Brain pericyte (primary cell): ENCODE measurements around the gene INO80C.
A peak's percentile ranks its signal among the peaks of the same experiment; 100 is the strongest.

ENCODE experiments used
- DNase-seq: peaks from one replicate; pipeline ENCODE4 v3.0.0-alpha.2; 2012; ENCODE audit warnings: low read depth, low spot score

INO80C gene, protein sequence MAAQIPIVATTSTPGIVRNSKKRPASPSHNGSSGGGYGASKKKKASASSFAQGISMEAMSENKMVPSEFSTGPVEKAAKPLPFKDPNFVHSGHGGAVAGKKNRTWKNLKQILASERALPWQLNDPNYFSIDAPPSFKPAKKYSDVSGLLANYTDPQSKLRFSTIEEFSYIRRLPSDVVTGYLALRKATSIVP

DNA sequence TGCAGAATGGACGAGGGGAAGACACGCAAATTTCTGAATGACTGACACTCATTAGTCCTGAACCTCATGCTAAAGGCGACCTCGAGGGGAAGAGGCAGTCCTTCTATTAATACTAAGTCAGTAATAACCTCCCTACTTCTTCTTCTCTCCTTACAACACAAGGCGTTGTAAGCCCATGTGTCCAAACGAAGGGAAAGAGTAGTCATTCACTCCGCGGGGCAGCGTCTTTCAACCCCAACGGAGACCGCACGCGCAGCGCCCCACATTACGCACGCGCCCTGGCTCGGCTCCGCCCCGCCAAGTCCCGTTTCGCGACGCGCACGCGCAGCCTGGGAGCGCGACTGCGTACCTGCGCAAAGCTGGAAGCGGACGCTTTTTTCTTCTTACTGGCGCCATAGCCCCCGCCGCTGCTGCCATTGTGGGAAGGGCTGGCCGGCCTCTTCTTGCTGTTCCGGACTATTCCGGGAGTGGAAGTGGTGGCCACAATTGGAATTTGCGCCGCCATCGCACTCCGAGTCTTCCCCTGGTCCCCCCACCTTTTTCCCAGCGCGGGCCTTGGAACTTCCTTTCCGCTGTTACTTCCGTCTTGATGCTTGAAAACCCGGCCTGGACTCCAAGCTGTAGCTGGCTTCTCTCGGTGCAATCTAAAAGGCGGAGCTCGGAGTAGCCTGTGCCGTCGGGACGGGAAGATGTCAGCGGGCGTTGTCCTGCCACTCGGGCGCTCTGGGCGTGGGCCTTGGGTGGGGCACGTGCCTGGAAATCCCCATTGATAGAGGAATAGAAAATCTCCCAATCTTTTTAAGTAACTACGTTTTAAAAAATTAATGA is at the start of gene INO80C:
INO80C (minus strand) TSS at position 591 of the 828 bp plus-strand sequence; CDS start at position 505, 86 bp downstream.
- DNase-seq: peak; percentile 94

DNA sequence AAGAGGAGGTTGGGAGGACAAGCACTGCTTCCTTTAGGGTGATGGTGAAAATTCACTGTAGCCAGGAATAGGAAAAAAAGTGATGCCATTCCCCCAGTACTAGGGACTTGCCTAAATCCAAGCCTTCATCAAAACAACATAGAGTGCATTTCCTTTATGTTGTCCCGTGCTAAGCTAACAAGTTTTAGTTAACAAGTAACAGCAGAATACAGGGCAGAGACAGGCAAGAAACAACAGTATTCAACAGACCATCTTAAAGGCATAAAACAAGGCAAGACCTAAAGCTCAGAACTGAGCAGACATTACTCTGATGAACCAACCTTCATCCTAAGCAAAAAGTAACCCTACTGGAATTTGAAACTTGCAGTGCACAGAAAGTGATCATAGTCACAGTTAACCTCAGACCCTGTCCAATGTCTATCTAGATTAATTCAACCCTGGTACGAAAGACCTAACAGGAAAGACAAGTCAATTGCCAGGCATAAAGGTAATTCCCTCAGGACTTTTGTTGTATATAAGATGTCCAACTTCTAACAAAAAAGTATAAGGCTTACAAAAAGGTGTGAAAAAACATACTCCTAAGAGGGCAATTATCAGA is 49.3 kb upstream of the INO80C start:
- DNase-seq: no peak

DNA sequence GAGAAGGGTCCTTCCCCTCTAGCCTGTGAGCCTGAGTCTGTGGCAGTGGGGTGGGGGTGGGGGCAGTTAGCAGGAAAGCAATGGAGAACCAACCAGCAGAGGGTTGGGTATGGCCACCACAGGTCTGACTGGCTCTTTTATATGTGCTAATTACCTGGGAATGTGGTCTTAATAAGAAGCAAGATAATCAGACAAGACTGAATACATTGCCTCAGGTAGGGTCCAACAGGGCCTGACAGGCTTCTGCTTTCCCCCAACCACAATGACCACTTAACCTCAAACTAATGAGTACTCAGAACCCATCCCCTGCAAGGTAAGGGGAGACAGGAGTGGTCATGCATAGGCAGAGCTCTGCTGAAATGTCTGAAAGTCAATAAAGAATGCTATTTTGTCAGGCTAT is 44.6 kb upstream of the INO80C start:
- DNase-seq: no peak

DNA sequence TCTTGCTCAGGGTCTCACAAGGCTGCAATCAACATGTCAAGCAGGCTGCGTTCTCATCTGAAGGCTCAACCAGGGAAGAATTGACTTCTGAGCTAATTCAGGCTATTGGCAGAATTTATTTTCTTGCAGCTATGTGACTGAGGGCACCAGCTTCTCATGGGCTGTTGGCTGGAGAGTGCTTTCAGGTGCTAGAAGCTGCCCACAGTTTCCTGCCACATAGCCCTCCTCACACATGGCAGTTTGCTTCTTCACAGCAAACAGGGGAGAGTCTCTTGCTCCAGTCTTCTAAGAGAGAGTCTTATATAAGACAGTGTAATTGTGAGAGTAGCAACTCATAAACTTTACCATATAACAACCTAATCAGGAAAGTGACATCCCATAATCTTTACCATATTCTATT is 37.5 kb upstream of the INO80C start:
- DNase-seq: no peak

DNA sequence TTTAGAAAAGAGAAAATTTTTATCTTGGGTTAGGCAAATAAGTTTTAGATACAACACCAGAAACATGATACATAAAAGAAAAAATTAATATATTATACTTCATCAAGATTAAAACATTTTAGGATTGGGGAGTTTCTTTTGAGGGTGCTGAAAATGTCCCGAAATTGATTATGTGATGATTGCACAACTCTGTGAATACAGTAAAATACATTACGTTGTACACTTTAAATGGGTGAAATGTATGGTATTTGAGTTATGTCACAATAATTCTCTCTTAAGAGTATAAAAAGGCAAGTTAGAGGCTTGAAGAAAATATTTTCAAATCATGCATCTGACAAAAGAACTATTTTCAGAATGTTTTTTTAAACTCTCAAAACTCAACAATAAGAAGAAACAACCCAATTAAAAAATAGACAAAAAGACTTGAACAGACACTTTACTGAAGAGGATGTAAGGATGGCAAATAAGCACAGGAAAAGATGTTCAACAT is 36.2 kb upstream of the INO80C start:
- DNase-seq: no peak

DNA sequence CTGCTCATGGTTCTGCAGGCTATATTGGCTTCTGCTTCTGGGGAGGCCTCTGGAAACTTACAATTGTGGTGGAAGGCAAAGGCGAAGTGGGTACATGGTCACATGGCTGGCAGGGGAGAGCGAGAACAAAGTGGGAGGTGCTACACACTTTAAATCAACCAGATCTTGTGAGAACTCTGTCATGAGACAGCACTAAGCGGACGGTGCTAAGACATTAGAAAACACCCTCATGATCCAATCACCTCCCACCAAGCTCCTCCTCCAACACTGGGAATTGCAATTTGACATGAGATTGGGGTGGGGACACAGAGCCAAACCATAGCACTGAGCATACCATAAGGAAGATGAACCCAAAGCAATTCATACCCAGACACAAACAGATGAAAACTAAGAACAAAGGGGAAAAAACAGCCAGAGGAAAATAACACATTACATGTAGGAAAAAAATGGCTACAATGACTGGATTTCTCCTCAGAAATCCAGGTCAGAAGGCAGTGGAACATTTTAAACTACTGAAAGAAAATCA is 31.1 kb upstream of the INO80C start:
- DNase-seq: no peak

DNA sequence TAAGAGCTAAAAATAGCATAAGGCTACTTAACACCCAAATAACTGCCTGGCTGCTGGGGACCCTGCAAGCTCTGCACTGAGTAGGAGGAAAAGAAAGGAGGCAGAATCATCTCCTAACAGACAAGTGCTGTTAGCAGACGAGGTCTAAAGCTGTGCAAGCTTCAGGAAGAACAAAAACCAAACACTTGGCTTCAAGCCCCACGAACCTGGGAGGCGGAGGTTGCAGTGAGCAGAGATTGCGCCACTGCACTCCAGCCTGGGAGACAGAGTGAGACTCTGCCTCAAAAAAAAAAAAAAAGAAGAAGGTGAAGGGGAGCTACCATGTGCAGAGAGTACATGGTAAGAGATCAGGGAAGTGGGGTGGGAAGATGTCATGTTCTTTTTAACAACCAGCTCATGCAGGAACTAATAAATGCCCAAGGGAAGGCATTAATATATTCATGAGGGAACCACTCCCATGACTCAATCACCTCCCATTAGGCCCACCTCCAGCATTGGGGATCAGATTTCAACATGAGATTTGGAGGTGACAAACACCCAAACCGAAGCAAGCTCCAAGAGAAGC is 28.8 kb upstream of the INO80C start:
- no peak for DNase-seq

DNA sequence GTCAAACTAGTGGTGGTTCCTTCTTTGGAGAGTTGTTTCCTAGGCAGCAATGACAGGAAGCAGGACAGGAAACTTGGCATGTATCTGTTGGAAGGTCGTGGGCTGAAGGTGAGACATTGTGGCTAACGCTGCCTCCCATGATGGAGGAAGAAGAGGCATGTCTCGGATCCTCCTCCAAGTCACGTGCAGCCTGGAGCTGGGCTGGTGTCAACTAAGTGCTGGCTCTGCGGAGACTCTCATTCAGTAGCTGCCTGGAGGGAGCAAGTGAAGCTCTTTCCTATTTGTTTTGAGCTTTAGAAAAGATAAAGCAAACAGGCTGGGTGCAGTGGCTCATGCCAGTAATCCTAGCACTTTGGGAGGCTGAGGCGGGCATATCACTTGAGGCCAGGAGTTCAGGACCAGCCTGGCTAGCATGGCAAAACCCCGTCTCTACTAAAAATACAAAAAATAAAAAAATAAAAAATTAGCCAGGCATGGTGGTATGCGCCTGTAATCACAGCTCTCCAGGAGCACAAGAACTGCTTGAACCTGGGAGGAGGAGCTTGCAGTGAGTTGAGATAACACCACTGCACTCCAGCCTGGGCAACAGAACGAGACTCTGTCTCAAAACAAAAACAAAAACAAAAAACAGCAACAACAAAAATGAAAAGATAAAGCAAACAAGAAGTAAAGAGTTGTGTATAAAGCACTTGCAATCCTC is 28.2 kb upstream of the INO80C start:
- DNase-seq: no peak

DNA sequence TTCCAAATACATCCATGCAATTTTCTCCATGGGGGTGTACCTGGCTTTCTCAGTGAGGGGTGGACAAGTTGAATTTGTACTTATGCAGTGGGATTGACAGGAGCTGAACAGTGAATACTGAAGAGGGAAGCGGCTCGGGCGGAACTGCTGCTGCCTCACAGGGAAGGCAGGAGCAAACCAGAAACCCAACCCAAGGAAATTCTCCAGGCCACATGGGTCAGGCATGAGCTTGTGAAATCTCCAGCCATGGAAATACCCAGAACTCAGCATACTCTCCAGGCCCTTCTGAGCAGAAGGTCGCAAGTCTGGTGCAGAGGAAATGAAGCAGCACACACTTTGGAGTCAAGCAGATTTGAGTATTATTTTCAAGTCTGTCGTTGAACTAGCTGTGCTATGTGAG is 26.5 kb upstream of the INO80C start:
- no peak for DNase-seq

DNA sequence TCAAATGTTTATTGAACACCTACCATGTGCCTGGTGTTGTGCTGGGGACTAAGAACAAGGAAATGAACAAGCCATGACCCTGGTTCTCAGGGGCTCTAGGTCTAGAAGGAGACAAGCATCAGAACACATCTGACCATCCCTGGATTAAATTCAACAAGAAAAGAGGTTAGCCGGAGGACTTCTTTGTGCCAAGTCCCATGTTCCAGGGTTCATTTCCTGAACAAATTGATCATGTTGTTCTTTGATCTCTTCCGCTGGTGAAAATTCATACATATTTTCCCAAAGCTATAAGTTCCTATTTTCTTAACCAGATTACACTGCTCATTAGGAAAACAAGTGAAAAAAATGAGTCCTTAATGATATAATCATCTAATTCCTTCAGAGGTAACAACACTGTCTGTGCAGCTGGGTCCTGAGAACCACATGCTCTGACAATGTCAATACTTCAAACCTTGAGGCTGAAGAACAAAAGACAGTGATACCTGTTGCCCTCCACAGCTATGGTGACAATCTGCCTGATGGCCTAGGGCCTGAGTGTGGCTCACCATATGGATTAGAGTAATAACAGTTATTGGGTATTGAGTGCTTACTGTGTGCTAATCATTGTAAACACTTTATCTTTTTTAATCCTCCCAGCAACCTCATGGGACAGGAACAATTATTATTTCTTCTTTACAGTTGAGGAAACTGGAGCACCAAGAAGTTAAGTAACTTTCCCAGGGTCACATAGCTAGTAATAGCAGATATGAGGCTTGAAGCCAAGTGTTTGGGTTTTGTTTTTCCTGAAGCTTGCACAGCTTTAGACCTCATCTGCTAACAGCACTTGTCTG is 24.6 kb upstream of the INO80C start:
- no peak for DNase-seq

DNA sequence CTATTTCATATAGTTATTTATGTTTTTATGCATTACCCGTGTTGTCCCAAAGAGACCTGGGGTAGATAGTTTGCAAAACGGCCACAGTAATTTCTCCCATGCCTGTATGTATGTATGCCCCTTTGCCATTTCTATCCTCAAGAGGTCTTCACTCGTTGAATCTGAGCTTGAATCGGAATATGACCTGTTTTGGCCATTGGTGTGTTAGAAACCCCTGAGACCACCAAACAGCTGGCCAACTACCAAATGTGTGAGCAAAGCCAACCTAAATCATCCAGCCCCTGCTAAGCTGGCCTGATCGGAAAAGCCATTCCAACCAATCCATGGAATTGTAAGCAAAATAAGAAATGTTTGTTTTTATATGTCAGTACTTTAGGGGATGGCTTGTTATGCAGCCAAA is 23.4 kb upstream of the INO80C start:
- DNase-seq: no peak

DNA sequence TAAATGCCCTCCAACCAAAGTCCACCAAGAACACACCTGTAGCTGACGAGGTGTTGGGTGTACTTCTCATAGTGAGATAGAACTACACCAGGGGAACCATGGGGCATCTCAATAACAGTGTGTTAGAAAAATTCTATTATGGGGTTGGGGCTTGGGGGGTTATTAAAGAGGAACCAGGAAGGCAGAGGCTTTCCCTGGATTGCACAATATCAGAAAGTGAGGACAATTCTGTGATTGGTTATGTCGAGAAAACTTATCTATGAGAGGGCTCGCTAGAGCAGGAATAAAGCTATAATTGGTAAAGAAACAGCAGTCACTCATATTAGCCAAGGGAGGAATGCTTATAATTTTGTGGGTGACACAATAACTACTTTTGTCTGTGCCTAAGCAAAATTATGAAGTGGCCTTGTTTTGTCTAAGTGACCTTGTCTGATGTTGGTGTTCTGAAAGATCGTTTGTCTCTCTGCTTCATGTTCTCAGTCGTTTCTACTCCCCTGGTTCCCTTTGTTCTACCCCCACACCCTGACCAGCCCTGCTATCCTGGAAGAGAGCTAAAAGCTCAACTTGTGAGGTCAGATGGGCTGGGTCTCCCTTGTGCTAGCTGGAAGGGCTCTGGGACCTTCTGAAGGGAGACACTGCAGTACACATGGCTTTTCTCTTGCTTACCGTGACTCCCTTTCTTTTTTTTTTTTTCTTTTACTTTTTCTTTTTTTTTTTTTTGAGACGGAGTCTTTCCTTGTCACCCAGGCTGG is 21.6 kb upstream of the INO80C start:
- DNase-seq: no peak

DNA sequence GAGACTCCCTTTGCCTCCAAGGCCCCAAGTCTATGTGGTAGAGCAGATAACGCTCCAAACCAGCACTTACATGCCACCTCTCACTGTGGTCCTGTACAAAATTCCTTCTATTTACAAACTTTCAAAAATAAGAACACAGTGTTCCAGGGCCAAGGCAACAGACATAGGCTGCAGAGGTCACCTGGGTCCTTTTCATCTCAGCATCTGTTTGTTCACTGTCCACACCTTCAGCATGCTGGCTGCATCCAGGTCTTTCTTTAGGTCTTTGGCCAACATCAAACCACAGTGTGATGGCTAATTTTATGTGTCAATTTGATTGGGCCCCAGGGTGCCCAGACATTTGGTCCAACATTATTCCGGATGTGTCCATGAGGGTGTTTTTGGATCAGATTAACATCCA is 20.0 kb upstream of the INO80C start:
- no peak for DNase-seq

DNA sequence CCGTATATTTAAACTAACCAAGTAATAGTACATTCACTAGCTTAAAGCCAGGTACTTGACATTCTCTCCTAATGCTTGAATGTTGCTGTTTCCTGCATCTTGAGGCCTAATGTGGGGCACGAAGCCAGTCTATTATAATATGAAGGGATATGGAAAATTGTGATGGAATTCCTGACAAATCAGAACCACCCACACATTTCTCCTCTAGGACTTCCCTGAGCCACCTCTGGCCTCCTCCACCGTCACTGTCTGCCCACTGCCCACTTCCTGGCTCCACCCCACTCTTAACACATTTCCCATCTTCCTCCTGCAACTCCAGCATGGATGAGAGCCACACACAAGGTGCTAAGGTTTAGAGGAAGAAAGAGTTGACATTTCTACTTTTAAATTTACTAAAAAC is 19.0 kb upstream of the INO80C start:
- no peak for DNase-seq

DNA sequence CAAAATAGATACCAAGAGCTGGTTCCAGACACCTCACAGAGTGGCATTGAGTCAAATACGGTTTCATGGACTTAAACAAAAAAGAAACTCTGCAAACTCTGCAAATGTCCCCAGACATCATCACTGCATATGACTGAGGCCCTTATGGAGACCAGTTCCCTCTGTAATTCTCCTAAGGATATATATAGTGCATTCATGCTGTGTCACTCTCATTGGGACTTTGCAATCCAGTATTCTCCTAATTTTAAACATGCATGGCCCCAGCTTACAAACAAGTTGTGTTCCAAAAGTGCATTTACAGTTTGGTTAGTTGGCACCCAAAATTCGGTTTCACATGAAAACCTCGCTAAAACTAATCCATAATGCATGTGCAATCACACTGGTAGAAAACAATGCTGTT is 18.6 kb upstream of the INO80C start:
- DNase-seq: no peak

DNA sequence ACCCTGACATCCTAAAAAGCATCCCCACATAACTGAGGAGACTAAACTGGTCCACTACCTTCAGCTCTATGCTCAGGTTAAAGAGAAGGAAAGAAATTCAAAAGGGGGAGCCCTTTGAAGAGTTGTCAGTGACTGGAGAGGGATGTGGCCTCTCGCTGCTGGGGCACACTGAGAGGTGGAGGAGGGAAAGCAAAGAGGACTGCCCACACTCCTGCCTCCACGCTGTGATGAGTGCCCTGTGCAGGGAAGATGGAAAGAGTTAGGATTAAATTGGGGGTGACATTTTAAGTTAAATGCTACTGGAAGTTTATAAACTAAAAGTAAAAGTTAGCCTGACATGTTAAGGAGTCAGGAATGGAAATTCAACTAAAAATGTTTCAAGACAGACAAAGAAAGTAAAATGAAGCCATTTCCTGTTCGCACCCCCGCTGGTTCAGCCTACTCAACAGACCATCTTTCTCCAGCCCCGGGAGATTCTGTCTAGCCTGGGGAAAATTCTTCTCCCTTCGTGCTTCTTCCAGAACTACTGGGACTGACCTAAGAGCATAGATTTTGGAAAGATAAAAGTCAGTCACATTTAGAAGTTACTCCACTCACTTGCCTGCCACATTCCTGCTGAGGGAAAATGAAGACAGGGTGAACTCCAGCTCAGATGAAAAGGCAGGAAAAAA is 17.8 kb upstream of the INO80C start:
- no peak for DNase-seq

DNA sequence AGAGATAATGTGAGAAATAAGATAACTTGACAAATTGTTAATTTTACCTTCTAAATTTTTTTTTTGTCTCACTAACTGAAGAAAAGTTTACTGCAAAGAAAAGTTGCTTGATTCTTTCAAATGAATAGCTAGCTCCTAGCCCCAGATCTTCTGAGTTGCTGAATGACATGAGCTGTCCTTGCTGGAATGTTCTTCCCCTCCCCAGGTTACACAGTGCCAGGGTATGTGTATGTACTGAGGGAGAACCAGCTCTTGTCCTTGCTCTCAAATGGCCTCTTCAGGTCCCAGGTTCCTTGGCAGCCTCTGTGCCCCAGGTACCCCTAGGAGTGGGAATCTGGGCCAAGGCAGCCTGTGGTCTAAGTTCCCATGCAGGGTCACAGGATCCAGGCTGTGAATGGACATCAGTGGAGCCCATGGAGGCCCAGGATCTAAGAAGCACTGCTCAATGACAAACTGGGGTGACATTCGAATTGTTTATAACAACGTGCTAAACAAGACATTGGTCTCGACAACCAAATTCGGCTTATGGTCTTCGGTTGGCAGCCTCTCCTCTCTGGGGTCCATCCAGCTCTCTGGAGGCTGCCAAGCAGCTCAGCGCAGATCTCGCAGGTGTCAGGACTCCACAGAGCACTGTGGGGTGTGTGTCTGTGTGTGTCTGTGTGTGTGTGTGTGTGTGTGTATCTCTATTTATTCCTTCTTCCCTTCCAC is 17.1 kb upstream of the INO80C start:
- DNase-seq: no peak

DNA sequence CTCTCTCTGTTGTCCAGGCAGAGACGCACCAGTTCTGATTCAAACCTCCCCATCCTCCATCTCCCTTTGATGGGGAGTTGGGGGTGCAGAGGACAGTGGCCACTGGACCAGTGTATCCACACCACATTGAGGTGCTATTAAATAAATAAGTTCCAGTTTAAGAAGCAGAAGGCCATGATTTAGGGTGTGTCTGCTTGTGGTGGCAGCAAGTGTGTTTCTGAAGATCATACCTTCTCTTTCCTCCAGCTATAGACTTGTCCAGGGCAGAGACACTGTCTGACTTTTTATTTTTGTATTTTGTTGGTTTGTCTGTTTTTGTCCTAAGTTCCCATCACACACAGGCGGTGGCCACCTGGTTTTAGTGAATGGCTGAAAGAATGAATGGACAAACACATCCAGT is 16.5 kb upstream of the INO80C start:
- DNase-seq: no peak
